Measurements from ENCODE around the gene SCGB1C1.

SCGB1C1 gene

GRCh38 chr11:223884-224283 is 31.0 kb downstream of the SCGB1C1 start:
- no peaks in the 10 kb centered on the region for H3K9me2 ChIP-seq (replicated peaks; ENCODE audit: low read depth, low read length)
- no peaks in the 10 kb centered on the region for H3K9me3 ChIP-seq (ENCODE audit: insufficient read depth, low read depth, low read length)
- no peak overlapping the region for H3K9ac ChIP-seq (ENCODE audit: low read depth, low read length, poor library complexity, severe bottlenecking)
- H2AFZ ChIP-seq (ENCODE audit: low read length): no peak overlapping the region
- H3K4me2 ChIP-seq (ENCODE audit: low read depth, low read length, poor library complexity, severe bottlenecking): peak overlapping the region; percentile 19
- TF ChIP-seq, protein P1, sequence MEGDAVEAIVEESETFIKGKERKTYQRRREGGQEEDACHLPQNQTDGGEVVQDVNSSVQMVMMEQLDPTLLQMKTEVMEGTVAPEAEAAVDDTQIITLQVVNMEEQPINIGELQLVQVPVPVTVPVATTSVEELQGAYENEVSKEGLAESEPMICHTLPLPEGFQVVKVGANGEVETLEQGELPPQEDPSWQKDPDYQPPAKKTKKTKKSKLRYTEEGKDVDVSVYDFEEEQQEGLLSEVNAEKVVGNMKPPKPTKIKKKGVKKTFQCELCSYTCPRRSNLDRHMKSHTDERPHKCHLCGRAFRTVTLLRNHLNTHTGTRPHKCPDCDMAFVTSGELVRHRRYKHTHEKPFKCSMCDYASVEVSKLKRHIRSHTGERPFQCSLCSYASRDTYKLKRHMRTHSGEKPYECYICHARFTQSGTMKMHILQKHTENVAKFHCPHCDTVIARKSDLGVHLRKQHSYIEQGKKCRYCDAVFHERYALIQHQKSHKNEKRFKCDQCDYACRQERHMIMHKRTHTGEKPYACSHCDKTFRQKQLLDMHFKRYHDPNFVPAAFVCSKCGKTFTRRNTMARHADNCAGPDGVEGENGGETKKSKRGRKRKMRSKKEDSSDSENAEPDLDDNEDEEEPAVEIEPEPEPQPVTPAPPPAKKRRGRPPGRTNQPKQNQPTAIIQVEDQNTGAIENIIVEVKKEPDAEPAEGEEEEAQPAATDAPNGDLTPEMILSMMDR (conservative IDR thresholded peaks at IDR 0.05; ENCODE audit: low read length): no peak
- no peak for TF ChIP-seq EZH2phosphoT487 (IDR thresholded peaks at IDR 0.05; ENCODE audit: borderline replicate concordance)
- H3K36me3 ChIP-seq (ENCODE audit: insufficient read depth, low read length): no peaks in the 10 kb centered on the region
- no peaks in the 10 kb centered on the region for H3K27me3 ChIP-seq (ENCODE audit: insufficient read depth, low read length, poor library complexity, severe bottlenecking)
- no peaks in the 10 kb centered on the region for H4K20me1 ChIP-seq (ENCODE audit: insufficient read depth, low read length, poor library complexity, severe bottlenecking)
- H3K4me1 ChIP-seq (ENCODE audit: insufficient read depth, low read length, poor library complexity, severe bottlenecking): peaks cover 25% of the 10 kb centered on the region
- H3K79me2 ChIP-seq (ENCODE audit: insufficient read depth, low read length): no peaks in the 10 kb centered on the region; the same call in 1 of the 2 replicates
- H3F3A ChIP-seq (ENCODE audit: low read depth): no peaks in the 10 kb centered on the region; the same call in 1 of the 2 replicates
- no peak overlapping the region for H3K4me3 ChIP-seq (ENCODE audit: low read length, poor library complexity, severe bottlenecking)

DNA sequence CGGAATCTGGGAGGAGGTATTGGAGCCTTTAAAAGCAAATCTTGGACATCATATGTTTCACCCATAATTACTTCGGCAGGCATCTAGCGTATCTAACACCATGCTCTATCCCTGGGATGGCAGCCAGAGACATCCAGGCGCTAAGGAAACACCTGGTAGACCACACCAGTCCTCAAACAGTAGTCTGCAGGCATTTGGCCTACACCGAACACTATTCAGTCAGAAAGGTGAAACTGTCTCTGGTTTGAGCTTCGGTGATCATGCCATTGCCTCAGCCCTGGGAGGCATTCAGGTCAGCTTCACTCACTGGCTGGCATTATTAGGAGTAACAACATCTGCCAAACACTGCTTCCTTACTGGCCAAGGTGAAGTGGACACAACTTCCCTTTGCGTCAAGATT is 31.5 kb downstream of the SCGB1C1 start:
- H3K4me3 ChIP-seq (ENCODE audit: low read length, poor library complexity, severe bottlenecking): no peak overlapping the region
- H3K36me3 ChIP-seq (ENCODE audit: insufficient read depth, low read length): no peaks in the 10 kb centered on the region
- no peaks in the 10 kb centered on the region for H3K9me2 ChIP-seq (replicated peaks; ENCODE audit: low read depth, low read length)
- no peak for TF ChIP-seq EZH2phosphoT487 (IDR thresholded peaks at IDR 0.05; ENCODE audit: borderline replicate concordance)
- TF ChIP-seq, protein P1 (conservative IDR thresholded peaks at IDR 0.05; ENCODE audit: low read length): no peak
- H3K4me1 ChIP-seq (ENCODE audit: insufficient read depth, low read length, poor library complexity, severe bottlenecking): peaks cover 25% of the 10 kb centered on the region
- no peaks in the 10 kb centered on the region for H4K20me1 ChIP-seq (ENCODE audit: insufficient read depth, low read length, poor library complexity, severe bottlenecking)
- peak overlapping the region; percentile 19 for H3K4me2 ChIP-seq (ENCODE audit: low read depth, low read length, poor library complexity, severe bottlenecking)
- H3K79me2 ChIP-seq (ENCODE audit: insufficient read depth, low read length): no peaks in the 10 kb centered on the region; the same call in 1 of the 2 replicates
- H2AFZ ChIP-seq (ENCODE audit: low read length): no peak overlapping the region
- no peaks in the 10 kb centered on the region for H3K9me3 ChIP-seq (ENCODE audit: insufficient read depth, low read depth, low read length)
- no peak overlapping the region for H3K9ac ChIP-seq (ENCODE audit: low read depth, low read length, poor library complexity, severe bottlenecking)
- no peaks in the 10 kb centered on the region for H3K27me3 ChIP-seq (ENCODE audit: insufficient read depth, low read length, poor library complexity, severe bottlenecking)
- H3F3A ChIP-seq (ENCODE audit: low read depth): no peaks in the 10 kb centered on the region; the same call in 1 of the 2 replicates

DNA sequence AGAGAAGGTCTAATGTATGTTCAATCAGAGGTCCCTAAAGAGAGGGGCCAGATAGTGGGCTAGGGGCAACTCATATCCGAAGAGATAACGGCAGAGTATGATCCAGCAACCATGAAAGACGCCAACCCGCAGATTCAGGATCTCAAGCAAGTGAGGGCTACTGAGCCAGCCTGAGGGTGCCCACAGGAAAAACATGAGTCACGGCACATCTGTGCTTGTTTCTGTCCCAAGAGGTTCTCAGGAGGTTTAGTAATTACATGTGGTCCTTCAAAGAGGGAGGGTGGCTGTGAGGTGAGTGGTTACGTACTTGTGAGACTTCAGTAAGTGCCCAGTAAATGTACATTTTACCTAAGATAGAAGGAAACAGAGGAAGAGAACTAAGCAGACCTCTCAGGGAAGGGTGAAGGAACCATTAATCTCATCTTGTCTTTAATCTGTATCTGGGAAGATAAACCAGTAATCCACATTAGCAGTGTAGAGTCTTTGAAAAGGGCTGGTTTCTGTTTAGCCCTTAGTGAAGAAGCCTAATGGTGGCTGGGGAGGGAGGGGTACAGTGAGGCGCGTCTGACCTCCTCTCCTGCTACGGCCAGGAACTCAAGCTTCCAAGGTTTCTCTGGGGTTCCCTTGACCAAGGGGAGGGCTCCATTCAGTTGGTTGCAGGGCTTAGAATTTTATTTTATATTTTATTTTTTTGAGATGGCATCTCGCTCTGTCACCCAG is 33.0 kb downstream of the SCGB1C1 start:
- peak overlapping the region; percentile 29 for H3K9ac ChIP-seq (ENCODE audit: low read depth, low read length, poor library complexity, severe bottlenecking)
- H3K4me3 ChIP-seq (ENCODE audit: low read length, poor library complexity, severe bottlenecking): peak overlapping the region; percentile 56
- peak overlapping the region; percentile 44 for H2AFZ ChIP-seq (ENCODE audit: low read length)

More for the DNA sequence above, 33.0 kb downstream of the SCGB1C1 start:
- Histone ChIP-seq H3K4me2 (ENCODE audit: low read depth, low read length, poor library complexity, severe bottlenecking) (peak overlapping the region; percentile 72), H3F3A (ENCODE audit: low read depth) (no peaks in the 10 kb centered on the region; the same call in 1 of the 2 replicates), H3K79me2 (ENCODE audit: insufficient read depth, low read length) (no peaks in the 10 kb centered on the region; the same call in 1 of the 2 replicates), H3K27me3 (ENCODE audit: insufficient read depth, low read length, poor library complexity, severe bottlenecking) (no peaks in the 10 kb centered on the region), H4K20me1 (ENCODE audit: insufficient read depth, low read length, poor library complexity, severe bottlenecking) (no peaks in the 10 kb centered on the region), H3K9me2 (replicated peaks; ENCODE audit: low read depth, low read length) (no peaks in the 10 kb centered on the region), H3K36me3 (ENCODE audit: insufficient read depth, low read length) (no peaks in the 10 kb centered on the region), H3K9me3 (ENCODE audit: insufficient read depth, low read depth, low read length) (no peaks in the 10 kb centered on the region), H3K4me1 (ENCODE audit: insufficient read depth, low read length, poor library complexity, severe bottlenecking) (peaks cover 25% of the 10 kb centered on the region)
- TF ChIP-seq, protein P1 (conservative IDR thresholded peaks at IDR 0.05; ENCODE audit: low read length): no peak
- TF ChIP-seq EZH2phosphoT487 (IDR thresholded peaks at IDR 0.05; ENCODE audit: borderline replicate concordance): no peak

Measured in Loucy (cell line).